ENCODE data around the gene RAB27A.
A peak's percentile ranks its signal among the peaks of the same experiment; 100 is the strongest.
"Not testable (repeated sequence)": the region's sequence is repeated elsewhere in the genome, so short reads cannot be mapped to it uniquely, and the experiment has no call there.

The RAB27A gene

DNA sequence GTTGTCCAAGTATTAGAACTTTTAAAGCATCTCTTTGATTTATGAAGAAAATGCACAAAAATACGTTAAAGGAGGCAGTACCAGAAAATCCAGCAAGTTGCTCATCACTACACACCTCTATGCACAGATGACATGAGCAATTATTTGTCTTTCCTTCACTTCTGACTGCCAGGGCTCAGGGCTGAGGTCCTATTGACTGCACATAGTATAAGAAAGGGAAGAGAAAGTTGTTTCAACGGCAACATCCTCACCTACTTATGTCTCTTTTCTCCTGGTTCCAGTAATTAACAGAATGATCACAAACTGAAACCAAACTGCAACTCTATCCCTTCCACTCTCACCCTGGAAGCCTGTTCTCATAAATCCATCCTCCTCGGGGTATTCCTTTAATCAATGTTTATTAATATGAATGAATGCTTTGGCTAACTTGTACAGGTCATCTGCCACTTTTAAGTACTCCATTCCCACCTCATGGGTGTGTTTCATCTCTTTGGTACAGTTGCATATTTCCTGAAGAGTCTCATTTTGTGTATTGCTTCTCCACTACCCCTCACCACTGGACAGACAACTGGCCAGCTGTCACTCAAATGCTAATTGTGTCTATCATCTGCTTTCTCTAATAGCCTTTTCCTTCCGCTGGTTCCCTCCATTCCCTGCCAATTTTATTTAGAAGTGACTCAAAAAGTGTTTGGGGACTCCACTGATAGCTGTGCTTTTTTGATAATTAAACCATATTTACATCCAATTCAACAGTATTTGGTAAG, 34.5 kb downstream of the RAB27A start:
- CTCF ChIA-PET = no interaction called here
- no peak overlapping the region for H3K27ac ChIP-seq
- POLR2A ChIA-PET (ENCODE audit: low non-redundant PET) = no interaction called here
- no peak for TF ChIP-seq CTCF (conservative IDR thresholded peaks at IDR 0.05; ENCODE audit: low read depth)
- no peak for DNase-seq (ENCODE audit: low spot score)

DNA sequence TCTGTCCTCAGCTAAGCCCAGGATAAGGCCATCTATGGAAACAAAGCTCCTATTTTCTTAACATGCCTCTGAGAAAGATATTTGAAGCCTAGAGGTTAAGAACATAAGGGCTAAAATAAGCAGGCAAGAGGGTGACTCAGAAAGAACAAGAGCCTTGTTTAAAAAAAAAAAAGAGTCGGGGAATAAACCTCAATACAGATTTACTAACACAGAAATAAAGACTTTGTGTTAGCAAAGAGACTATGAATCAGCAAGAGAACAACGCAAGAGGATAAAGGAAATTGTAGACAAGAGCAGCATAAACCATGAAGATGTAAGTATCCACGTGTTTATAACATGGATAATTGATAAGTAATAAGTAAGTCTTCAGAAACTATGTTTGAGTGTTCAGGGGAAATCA, 36.0 kb downstream of the RAB27A start:
- CTCF ChIA-PET = no interaction called here
- H3K27ac ChIP-seq = peak overlapping the region; percentile 70
- peak; percentile 30 for DNase-seq (ENCODE audit: low spot score)
- no peak for TF ChIP-seq CTCF (conservative IDR thresholded peaks at IDR 0.05; ENCODE audit: low read depth)
- POLR2A ChIA-PET (ENCODE audit: low non-redundant PET) = no interaction called here

GRCh38 chr15:55252201-55252600, 37.4 kb downstream of the RAB27A start:
- CTCF ChIA-PET; DNase-seq (ENCODE audit: low spot score); H3K27ac ChIP-seq; POLR2A ChIA-PET (ENCODE audit: low non-redundant PET): not testable (repeated sequence)

DNA sequence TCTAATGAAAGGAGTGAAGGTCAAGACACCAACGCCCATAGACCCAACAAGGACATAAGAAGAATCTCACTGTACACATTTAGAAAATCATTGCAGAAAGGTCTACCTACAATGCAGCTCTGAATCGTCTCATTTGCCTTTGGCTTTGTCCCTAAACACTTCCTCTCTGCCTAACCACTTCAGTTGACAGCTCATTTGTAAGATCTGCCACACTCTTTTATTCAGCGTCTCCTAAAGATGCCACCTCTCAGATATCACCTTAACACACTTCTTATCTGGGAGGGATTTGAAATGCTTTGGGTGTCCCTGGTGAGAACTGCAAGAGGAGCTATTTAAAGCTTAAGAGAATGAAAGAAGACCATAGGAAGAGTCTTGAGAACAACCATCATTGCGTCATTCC, 38.7 kb downstream of the RAB27A start:
- CTCF ChIA-PET = no interaction called here
- no peak for TF ChIP-seq CTCF (conservative IDR thresholded peaks at IDR 0.05; ENCODE audit: low read depth)

GRCh38 chr15:55250392-55250791, 39.2 kb downstream of the RAB27A start:
- ChIA-PET POLR2A (ENCODE audit: low non-redundant PET) (interaction anchor here (0.6 kb wide), 1 partner anchor 12 kb away, joined by 10 read pairs; no protein-coding TSS in a partner anchor), CTCF (no interaction called here)
- no peak for TF ChIP-seq CTCF (conservative IDR thresholded peaks at IDR 0.05; ENCODE audit: low read depth)
- peak overlapping the region; percentile 69; the same call in 1 of the 2 replicates for H3K27ac ChIP-seq
- peak; percentile 55 for DNase-seq (ENCODE audit: low spot score)

More for the DNA sequence above, 38.7 kb downstream of the RAB27A start:
- H3K27ac ChIP-seq = no peak overlapping the region
- POLR2A ChIA-PET (ENCODE audit: low non-redundant PET) = interaction anchor here (0.6 kb wide), 1 partner anchor 11 kb away, joined by 10 read pairs; no protein-coding TSS in a partner anchor
- no peak for DNase-seq (ENCODE audit: low spot score)

- H3K27ac ChIP-seq = peak overlapping the region; percentile 69
- DNase-seq (ENCODE audit: low spot score); CTCF ChIA-PET; POLR2A ChIA-PET (ENCODE audit: low non-redundant PET): not testable (repeated sequence)
Measured at GRCh38 chr15:55249885-55250284, 39.7 kb downstream of the RAB27A start.

DNA sequence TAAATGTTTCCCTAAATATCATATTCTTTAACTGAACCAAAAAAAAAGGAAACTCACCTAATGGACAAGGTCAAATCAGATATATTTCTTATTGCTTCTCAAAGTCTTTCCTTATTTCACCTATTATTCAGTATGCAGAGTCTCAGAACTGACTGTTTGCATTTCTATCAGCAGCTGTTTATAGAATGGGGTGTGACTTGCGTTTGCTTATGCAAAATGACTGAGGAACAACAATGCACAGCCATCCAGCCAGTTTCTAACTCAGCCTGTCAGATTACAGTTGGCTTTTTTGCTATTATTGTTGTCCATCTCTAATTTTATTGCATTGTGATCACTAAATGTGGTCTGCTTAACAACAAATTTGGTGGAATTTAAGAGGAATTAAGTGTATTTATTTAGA, 40.7 kb downstream of the RAB27A start:
- H3K27ac ChIP-seq = no peak overlapping the region
- no peak for TF ChIP-seq CTCF (conservative IDR thresholded peaks at IDR 0.05; ENCODE audit: low read depth)
- POLR2A ChIA-PET (ENCODE audit: low non-redundant PET) = no interaction called here
- CTCF ChIA-PET = interaction anchor here (0.6 kb wide), 2 partner anchors 65 to 1106 kb away, joined by 3 to 5 read pairs; no protein-coding TSS in a partner anchor
- DNase-seq (ENCODE audit: low spot score) = no peak

Data from RWPE1 (cell line).